GM18861 (cell line): ENCODE measurements around the gene CLEC18B.
"Not testable (repeated sequence)": the region's sequence is repeated elsewhere in the genome, so short reads cannot be mapped to it uniquely, and the experiment has no call there.

Experiments
- ATAC-seq: cut with Tn5 transposase; IDR thresholded peaks from one replicate; pipeline ENCODE4 v1.9.1; 2021; ENCODE audit not compliant: unreplicated experiment

CLEC18B gene

GRCh38 chr16:74420612-74421481 lies at the start of gene CLEC18B:
CLEC18B (minus strand) TSS chr16:74421478; CDS start chr16:74421270, 208 bp downstream.
- not testable (repeated sequence) for ATAC-seq

GRCh38 chr16:74469946-74470478 lies 48.7 kb upstream of the CLEC18B start:
- no peak for ATAC-seq

GRCh38 chr16:74468807-74469525 lies 47.7 kb upstream of the CLEC18B start:
- ATAC-seq = no peak

GRCh38 chr16:74466872-74467271 lies 45.6 kb upstream of the CLEC18B start:
- no peak for ATAC-seq

- ATAC-seq = no peak
These were observed 44.8 kb upstream of the CLEC18B start for GRCh38 chr16:74465851-74466685.

GRCh38 chr16:74465281-74465680 lies 44.0 kb upstream of the CLEC18B start:
- no peak for ATAC-seq

GRCh38 chr16:74463888-74464287 lies 42.6 kb upstream of the CLEC18B start:
- ATAC-seq = no peak

GRCh38 chr16:74462361-74462760 lies 41.1 kb upstream of the CLEC18B start:
- ATAC-seq = no peak

GRCh38 chr16:74461826-74462225 lies 40.5 kb upstream of the CLEC18B start:
- no peak for ATAC-seq

- no peak for ATAC-seq
These were observed 39.3 kb upstream of the CLEC18B start for GRCh38 chr16:74460542-74460941.

GRCh38 chr16:74456290-74456625 lies 35.0 kb upstream of the CLEC18B start:
- no peak for ATAC-seq

- ATAC-seq = no peak
These were observed 34.5 kb upstream of the CLEC18B start for GRCh38 chr16:74455619-74456289.

GRCh38 chr16:74455213-74455612 lies 33.9 kb upstream of the CLEC18B start:
- ATAC-seq = no peak

- ATAC-seq = peak; percentile 86
These were observed 30.9 kb upstream of the CLEC18B start for GRCh38 chr16:74451951-74452758.

- ATAC-seq = no peak
These were observed 29.9 kb upstream of the CLEC18B start for GRCh38 chr16:74450967-74451760.

- ATAC-seq = no peak
These were observed 29.0 kb upstream of the CLEC18B start for GRCh38 chr16:74450236-74450635.

- ATAC-seq = no peak
These were observed 28.2 kb upstream of the CLEC18B start for GRCh38 chr16:74449470-74449869.

- no peak for ATAC-seq
These were observed 27.7 kb upstream of the CLEC18B start for GRCh38 chr16:74448990-74449389.

- ATAC-seq = no peak
These were observed 26.3 kb upstream of the CLEC18B start for GRCh38 chr16:74447578-74447977.
